ENCODE results near the gene PLCH1.

Gene PLCH1

DNA sequence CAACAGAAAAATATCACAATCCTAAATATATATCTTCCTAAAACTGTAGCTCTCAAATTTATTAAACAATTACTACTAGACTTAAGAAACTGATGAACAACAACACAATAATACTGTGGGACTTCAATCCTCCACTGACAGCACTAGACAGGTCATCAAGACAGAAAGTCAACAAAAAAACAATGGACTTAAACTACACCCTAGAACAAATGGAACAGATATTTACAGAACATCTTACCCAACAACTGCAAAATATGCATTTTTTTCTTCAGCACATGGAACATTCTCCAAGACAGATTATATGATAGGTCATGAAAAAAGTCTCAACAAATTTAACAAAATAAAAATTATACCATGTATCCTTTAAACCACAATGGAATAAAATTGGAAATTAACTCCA is 133.4 kb downstream of the PLCH1 start:
- Histone ChIP-seq H3K27me3 (no peaks in the 10 kb centered on the region), H3K9me3 (peaks cover 4% of the 10 kb centered on the region), H3K27ac (no peak overlapping the region), H3K36me3 (no peaks in the 10 kb centered on the region), H3K4me3 (ENCODE audit: low read depth in 1 of 2, low read length in 1 of 2) (no peak overlapping the region), H3K4me1 (ENCODE audit: control insufficient read depth in 1 of 2, insufficient read depth in 1 of 2, low read depth in 1 of 2, low read length in 1 of 2) (no peaks in the 10 kb centered on the region)
- TF ChIP-seq CTCF (IDR thresholded peaks at IDR 0.05): no peak

DNA sequence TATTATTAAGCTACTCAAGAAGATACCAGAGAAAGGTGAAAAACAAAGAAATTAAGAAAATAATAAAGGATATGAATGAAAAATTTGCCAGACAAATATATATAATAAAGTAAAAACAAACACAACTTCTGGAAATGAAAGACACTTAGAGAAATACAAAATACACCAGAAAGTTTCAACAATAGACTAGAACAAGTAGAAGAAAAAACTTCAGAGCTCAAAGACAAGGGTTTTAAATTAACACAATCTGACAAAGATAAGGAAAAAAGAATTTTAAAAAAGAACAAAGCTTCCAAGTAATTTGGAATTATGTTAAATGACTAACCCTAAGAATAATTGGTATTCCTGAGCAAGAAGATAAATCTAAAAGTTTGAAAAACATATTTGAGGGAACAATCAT is 135.3 kb downstream of the PLCH1 start:
- H3K4me3 ChIP-seq (ENCODE audit: low read depth in 1 of 2, low read length in 1 of 2): no peak overlapping the region
- H3K27me3 ChIP-seq: no peaks in the 10 kb centered on the region
- no peak for TF ChIP-seq CTCF (IDR thresholded peaks at IDR 0.05)
- no peaks in the 10 kb centered on the region for H3K4me1 ChIP-seq (ENCODE audit: control insufficient read depth in 1 of 2, insufficient read depth in 1 of 2, low read depth in 1 of 2, low read length in 1 of 2)
- H3K36me3 ChIP-seq: no peaks in the 10 kb centered on the region
- H3K27ac ChIP-seq: no peak overlapping the region
- no peaks in the 10 kb centered on the region for H3K9me3 ChIP-seq

GRCh38 chr3:155608228-155608920 is 136.5 kb downstream of the PLCH1 start:
- TF ChIP-seq CTCF (IDR thresholded peaks at IDR 0.05): no peak
- H3K36me3 ChIP-seq: no peaks in the 10 kb centered on the region
- H3K27ac ChIP-seq: no peak overlapping the region
- H3K9me3 ChIP-seq: no peaks in the 10 kb centered on the region
- H3K4me1 ChIP-seq (ENCODE audit: control insufficient read depth in 1 of 2, insufficient read depth in 1 of 2, low read depth in 1 of 2, low read length in 1 of 2): no peaks in the 10 kb centered on the region
- no peak overlapping the region for H3K4me3 ChIP-seq (ENCODE audit: low read depth in 1 of 2, low read length in 1 of 2)
- H3K27me3 ChIP-seq: no peaks in the 10 kb centered on the region

- no peak for TF ChIP-seq CTCF (IDR thresholded peaks at IDR 0.05)
- Histone ChIP-seq H3K4me1 (ENCODE audit: control insufficient read depth in 1 of 2, insufficient read depth in 1 of 2, low read depth in 1 of 2, low read length in 1 of 2) (no peaks in the 10 kb centered on the region), H3K9me3 (no peaks in the 10 kb centered on the region), H3K27ac (no peak overlapping the region), H3K27me3 (no peaks in the 10 kb centered on the region), H3K4me3 (ENCODE audit: low read depth in 1 of 2, low read length in 1 of 2) (no peak overlapping the region), H3K36me3 (no peaks in the 10 kb centered on the region)
These were observed 137.1 kb downstream of the PLCH1 start for GRCh38 chr3:155607761-155608160.

DNA sequence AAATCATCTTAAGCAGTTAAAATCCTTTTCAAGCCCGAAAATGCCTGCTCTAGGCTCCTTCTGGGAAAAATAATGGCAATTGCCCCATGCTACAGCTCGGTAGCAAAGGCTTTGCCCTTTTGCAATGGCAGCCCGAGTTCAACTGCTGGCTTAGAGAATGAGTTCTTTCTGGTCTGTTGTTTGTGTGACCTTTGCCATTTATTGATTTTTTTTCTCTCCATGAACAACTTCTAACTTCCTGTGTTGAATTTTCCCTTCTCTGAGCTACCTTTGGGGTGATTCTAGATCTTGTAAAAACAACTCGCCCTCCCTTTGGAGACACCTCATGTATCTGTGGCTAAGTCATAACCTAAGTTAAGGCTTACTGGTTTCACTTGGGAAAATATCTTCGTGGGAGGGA is 139.3 kb downstream of the PLCH1 start:
- Histone ChIP-seq H3K4me3 (ENCODE audit: low read depth in 1 of 2, low read length in 1 of 2) (no peak overlapping the region), H3K4me1 (ENCODE audit: control insufficient read depth in 1 of 2, insufficient read depth in 1 of 2, low read depth in 1 of 2, low read length in 1 of 2) (no peaks in the 10 kb centered on the region), H3K27me3 (no peaks in the 10 kb centered on the region), H3K9me3 (no peaks in the 10 kb centered on the region), H3K36me3 (no peaks in the 10 kb centered on the region), H3K27ac (no peak overlapping the region)
- TF ChIP-seq CTCF (IDR thresholded peaks at IDR 0.05): no peak

Measured in neutrophil (primary cell).